IMR-90 (cell line): ENCODE results near the gene AQP6.

Experiments
- BHLHE40 ChIP-seq: fragments of 150-350 bp; IDR thresholded peaks from 2 replicates; pipeline ENCODE4 v1.6.1; 2016; ENCODE audit warnings: mild to moderate bottlenecking, low read depth, low read length
- CTCF ChIP-seq: conservative IDR thresholded peaks from 2 replicates; pipeline ENCODE4 v1.5.1; 2012; ENCODE audit warnings: mild to moderate bottlenecking, low read depth, low read length, improper control_type of control experiment
- MAZ ChIP-seq: IDR thresholded peaks from 2 replicates; pipeline ENCODE4 v1.6.1; 2012; ENCODE audit warnings: low read depth, mild to moderate bottlenecking, low read length, improper control_type of control experiment, moderate library complexity, borderline replicate concordance
- POLR2A ChIP-seq: IDR thresholded peaks from 2 replicates; pipeline ENCODE4 v1.6.1; 2012; ENCODE audit warnings: mild to moderate bottlenecking, low read depth, low read length
- RAD21 ChIP-seq: IDR thresholded peaks from 2 replicates; pipeline ENCODE4 v1.6.1; 2012; ENCODE audit warnings: low read length, improper control_type of control experiment
- RFX5 ChIP-seq: IDR thresholded peaks from 2 replicates; pipeline ENCODE4 v1.8.0; 2012; ENCODE audit warnings: low read depth, mild to moderate bottlenecking, low read length, moderate library complexity

- TF ChIP-seq CTCF: no peak
- TF ChIP-seq POLR2A: no peak
- TF ChIP-seq BHLHE40: no peak
- no peak for TF ChIP-seq RAD21
- no peak for TF ChIP-seq RFX5
- no peak for TF ChIP-seq MAZ
Observed at GRCh38 chr12:49978125-49978524, 5.4 kb downstream of the AQP6 start.
